H1 (cell line): ENCODE measurements around the gene TEAD1. TPM values are rescaled to one million over a fixed set of nuclear protein-coding genes. Genes with fewer than 3 reads are reported as not detected.

Experiments
- ATF3 ChIP-seq: IDR thresholded peaks from 2 replicates; pipeline ENCODE4 v1.6.1; 2011; ENCODE audit warnings: low read depth, mild to moderate bottlenecking, low read length; ENCODE audit not compliant: insufficient read depth
- BACH1 ChIP-seq: IDR thresholded peaks from 2 replicates; pipeline ENCODE4 v1.6.1; 2012; ENCODE audit warnings: low read length, improper control_type of control experiment
- CTBP2 ChIP-seq: IDR thresholded peaks from 2 replicates; pipeline ENCODE4 v1.7.0; 2011; ENCODE audit warnings: borderline replicate concordance, mild to moderate bottlenecking, moderate library complexity, mixed read lengths, low read length; ENCODE audit not compliant: insufficient read depth, insufficient read length
- EGR1 ChIP-seq: IDR thresholded peaks from 2 replicates; pipeline ENCODE4 v1.6.1; 2011; ENCODE audit warnings: low read depth, low read length, borderline replicate concordance
- SAP30 ChIP-seq: fragments of 300-600 bp; sonication (generic); IDR thresholded peaks from 2 replicates; pipeline ENCODE4 v1.7.1; 2012; ENCODE audit warnings: low read length, moderate library complexity, mild to moderate bottlenecking, inconsistent platforms; ENCODE audit not compliant: insufficient read depth, insufficient replicate concordance
- polyA plus RNA-seq, 7 experiments: library from polyadenylated mRNA; depleted of rRNA in 3 of 7; stranded (reverse) in 5 of 7; unstranded in 2 of 7; fragments of >200 nt in 5 of 7; fragments of 200-250 nt in 2 of 7; gene quantifications; 1 replicate in 5 of 7; 2 replicates in 1 of 7; 4 replicates in 1 of 7; pipeline versions ENCODE4 v1.2.1 to v1.2.3, GENCODE V29; 2011 to 2013; ENCODE audit warnings: missing spikeins in 2 of 7, mixed read lengths in 2 of 7
- total RNA-seq: library from RNA; stranded (reverse); fragmentation: NEBNext Ultra II Directional; extraction: Animal tissue kit (Norgen Biotek cat#: 25700); gene quantifications from 2 replicates; pipeline ENCODE4 v1.2.1, GENCODE V29; 2021

Gene TEAD1
- total and polyA plus RNA-seq, 2 of the 8 experiments (the other 6 are each of a cell fraction or from before 2014, with no cell fraction given): 15.6 to 67.4 TPM

GRCh38 chr11:12842933-12843636 is 168.9 kb downstream of the TEAD1 start (continued):
- TF ChIP-seq CTBP2: no peak
- no peak for TF ChIP-seq BACH1
- no peak for TF ChIP-seq ATF3
- no peak for TF ChIP-seq EGR1
- TF ChIP-seq SAP30: no peak
- TF ChIP-seq, all 59 proteins: peak for 0
